ENCODE results near the gene TGFBI.

TGFBI gene

DNA sequence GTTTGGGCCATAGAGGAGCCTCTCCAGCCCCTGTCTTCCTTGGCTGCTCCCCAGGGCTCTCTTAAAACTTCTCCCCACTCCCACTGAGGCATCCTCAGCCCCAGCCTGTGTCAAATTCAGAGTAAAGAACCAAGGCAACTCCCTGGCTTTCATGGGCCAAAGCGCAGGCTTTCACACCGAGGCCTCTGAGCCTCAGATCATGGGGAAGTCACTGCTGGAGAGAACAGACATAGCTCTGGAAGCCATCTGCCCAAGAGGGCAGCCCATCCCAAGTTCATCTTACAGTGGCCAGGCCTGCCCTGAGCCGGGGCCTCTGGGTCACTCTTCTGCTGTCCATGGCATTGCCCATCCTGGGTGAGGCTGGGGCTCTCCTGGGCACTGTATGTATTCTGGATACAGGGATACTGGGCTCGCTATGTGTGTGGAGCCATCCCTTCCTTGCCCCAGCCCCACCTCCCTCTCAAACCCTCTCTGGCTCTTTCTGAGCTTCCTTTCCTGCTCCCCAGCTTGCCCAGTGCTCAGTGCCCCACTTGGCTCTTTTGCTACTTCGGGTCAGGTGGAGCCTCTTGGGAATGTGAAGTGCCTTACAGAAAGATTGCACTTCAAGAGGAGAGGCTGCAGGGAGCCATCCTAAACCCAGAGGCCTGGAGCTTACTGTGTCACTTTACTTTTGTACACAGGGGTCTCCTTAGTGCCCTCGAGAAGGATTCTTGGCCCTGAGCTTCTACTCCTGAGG is 33.0 kb downstream of the TGFBI start:
- H3K27ac ChIP-seq (ENCODE audit: low read depth, low read length) = no peak overlapping the region

DNA sequence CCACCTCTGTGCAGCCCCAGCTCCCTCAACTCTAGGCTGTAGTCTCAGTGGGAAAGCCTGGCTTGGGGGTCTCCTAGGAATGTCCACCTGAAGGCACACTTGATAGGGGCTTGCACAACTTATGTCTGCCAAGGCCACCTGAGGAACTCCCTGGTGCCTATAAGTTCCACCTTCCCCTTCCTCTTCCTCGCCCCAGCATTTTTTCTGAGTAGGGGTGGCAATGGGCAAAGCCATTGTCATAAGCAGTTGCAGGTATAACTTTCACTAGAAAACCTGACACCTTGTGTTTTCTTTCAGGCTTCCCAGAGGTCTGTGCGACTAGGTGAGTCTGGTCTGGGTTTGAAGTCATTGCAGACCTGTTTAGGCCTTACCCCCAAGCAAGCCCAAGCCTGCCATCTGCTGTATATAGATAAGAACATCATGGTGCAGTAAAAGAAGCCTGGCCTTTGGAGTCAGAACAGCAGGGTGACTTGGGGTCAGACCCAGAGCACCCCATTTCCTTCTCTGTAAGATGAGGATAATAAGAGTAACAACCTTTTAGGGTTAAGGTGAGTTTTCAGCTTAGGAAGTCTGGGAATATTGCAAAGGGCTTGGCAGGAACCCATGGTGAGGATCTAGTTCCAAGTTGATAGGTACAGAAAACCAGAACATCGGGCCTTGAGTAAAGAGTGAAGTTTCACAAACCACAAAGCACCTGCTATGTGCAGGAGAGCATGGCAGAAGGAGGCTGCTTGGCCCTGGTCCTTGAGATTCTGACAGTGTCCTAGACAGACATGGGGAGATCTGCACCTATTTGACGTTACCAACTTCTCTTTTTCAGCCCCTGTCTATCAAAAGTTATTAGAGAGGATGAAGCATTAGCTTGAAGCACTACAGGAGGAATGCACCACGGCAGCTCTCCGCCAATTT is 33.8 kb downstream of the TGFBI start:
- H3K27ac ChIP-seq (ENCODE audit: low read depth, low read length) = no peak overlapping the region
- peaks cover 2 to 6% of the 10 kb centered on the region in 2 donors for H3K4me1 ChIP-seq (ENCODE audit: control insufficient read depth in 1 of 2, insufficient read depth in 2 of 2, low read length in 2 of 2)

More for the DNA sequence above, 33.0 kb downstream of the TGFBI start:
- Histone ChIP-seq H3K4me1 (ENCODE audit: control insufficient read depth in 1 of 2, insufficient read depth in 2 of 2, low read length in 2 of 2) (peaks cover 10 to 11% of the 10 kb centered on the region in 2 donors), H3K36me3 (ENCODE audit: control insufficient read depth in 1 of 2, insufficient read depth in 2 of 2, low read length in 2 of 2) (no peaks in the 10 kb centered on the region), H3K9ac (ENCODE audit: low read depth in 1 of 2, low read length in 2 of 2) (no peak overlapping the region), H3K9me3 (ENCODE audit: control insufficient read depth in 1 of 2, low read length in 2 of 2) (no peaks in the 10 kb centered on the region), H3K4me3 (ENCODE audit: low read depth in 1 of 2, low read length in 2 of 2) (no peak overlapping the region), H3K27me3 (ENCODE audit: control insufficient read depth in 1 of 2, insufficient read depth in 2 of 2, low read length in 2 of 2) (no peaks in the 10 kb centered on the region)

GRCh38 chr5:136063778-136064465 is 35.1 kb downstream of the TGFBI start:
- H3K4me3 ChIP-seq (ENCODE audit: low read depth in 1 of 2, low read length in 2 of 2) = no peak overlapping the region
- no peak overlapping the region for H3K9ac ChIP-seq (ENCODE audit: low read depth in 1 of 2, low read length in 2 of 2)
- no peaks in the 10 kb centered on the region for H3K4me1 ChIP-seq (ENCODE audit: control insufficient read depth in 1 of 2, insufficient read depth in 2 of 2, low read length in 2 of 2)
- H3K9me3 ChIP-seq (ENCODE audit: control insufficient read depth in 1 of 2, low read length in 2 of 2) = no peaks in the 10 kb centered on the region
- H3K27me3 ChIP-seq (ENCODE audit: control insufficient read depth in 1 of 2, insufficient read depth in 2 of 2, low read length in 2 of 2) = no peaks in the 10 kb centered on the region
- H3K36me3 ChIP-seq (ENCODE audit: control insufficient read depth in 1 of 2, insufficient read depth in 2 of 2, low read length in 2 of 2) = no peaks in the 10 kb centered on the region
- no peak overlapping the region for H3K27ac ChIP-seq (ENCODE audit: low read depth, low read length)

More for the DNA sequence above, 33.8 kb downstream of the TGFBI start:
- H3K36me3 ChIP-seq (ENCODE audit: control insufficient read depth in 1 of 2, insufficient read depth in 2 of 2, low read length in 2 of 2) = no peaks in the 10 kb centered on the region
- H3K9me3 ChIP-seq (ENCODE audit: control insufficient read depth in 1 of 2, low read length in 2 of 2) = no peaks in the 10 kb centered on the region
- no peak overlapping the region for H3K9ac ChIP-seq (ENCODE audit: low read depth in 1 of 2, low read length in 2 of 2)
- H3K27me3 ChIP-seq (ENCODE audit: control insufficient read depth in 1 of 2, insufficient read depth in 2 of 2, low read length in 2 of 2) = no peaks in the 10 kb centered on the region
- no peak overlapping the region for H3K4me3 ChIP-seq (ENCODE audit: low read depth in 1 of 2, low read length in 2 of 2)

- Histone ChIP-seq H3K9ac (ENCODE audit: low read depth in 1 of 2, low read length in 2 of 2) (no peak overlapping the region), H3K9me3 (ENCODE audit: control insufficient read depth in 1 of 2, low read length in 2 of 2) (no peaks in the 10 kb centered on the region), H3K27me3 (ENCODE audit: control insufficient read depth in 1 of 2, insufficient read depth in 2 of 2, low read length in 2 of 2) (no peaks in the 10 kb centered on the region), H3K27ac (ENCODE audit: low read depth, low read length) (no peak overlapping the region), H3K36me3 (ENCODE audit: control insufficient read depth in 1 of 2, insufficient read depth in 2 of 2, low read length in 2 of 2) (no peaks in the 10 kb centered on the region), H3K4me1 (ENCODE audit: control insufficient read depth in 1 of 2, insufficient read depth in 2 of 2, low read length in 2 of 2) (no peaks in the 10 kb centered on the region), H3K4me3 (ENCODE audit: low read depth in 1 of 2, low read length in 2 of 2) (no peak overlapping the region)
Observed at GRCh38 chr5:136064510-136064909, 35.7 kb downstream of the TGFBI start.

DNA sequence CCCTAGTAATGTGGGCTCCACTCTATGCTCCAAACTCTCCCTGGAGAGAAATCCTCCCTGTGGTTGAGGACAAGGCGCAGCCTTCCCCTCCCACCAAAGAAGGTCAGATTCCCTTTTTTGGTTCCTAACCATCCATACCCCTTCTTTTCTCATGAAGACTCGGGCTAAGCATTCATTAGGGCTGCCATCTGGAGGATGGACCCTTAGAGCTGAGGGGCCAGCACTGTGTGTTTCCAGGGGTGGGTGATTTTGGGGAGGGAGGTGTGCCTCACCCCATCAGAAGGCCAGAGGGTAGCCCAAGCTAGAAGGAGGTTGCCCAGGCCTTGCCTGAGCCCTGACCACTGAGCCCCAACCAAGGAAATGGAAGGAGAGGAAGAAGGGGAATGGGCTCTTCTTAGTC is 36.8 kb downstream of the TGFBI start:
- Histone ChIP-seq H3K4me1 (ENCODE audit: control insufficient read depth in 1 of 2, insufficient read depth in 2 of 2, low read length in 2 of 2) (no peaks in the 10 kb centered on the region), H3K27ac (ENCODE audit: low read depth, low read length) (no peak overlapping the region)

DNA sequence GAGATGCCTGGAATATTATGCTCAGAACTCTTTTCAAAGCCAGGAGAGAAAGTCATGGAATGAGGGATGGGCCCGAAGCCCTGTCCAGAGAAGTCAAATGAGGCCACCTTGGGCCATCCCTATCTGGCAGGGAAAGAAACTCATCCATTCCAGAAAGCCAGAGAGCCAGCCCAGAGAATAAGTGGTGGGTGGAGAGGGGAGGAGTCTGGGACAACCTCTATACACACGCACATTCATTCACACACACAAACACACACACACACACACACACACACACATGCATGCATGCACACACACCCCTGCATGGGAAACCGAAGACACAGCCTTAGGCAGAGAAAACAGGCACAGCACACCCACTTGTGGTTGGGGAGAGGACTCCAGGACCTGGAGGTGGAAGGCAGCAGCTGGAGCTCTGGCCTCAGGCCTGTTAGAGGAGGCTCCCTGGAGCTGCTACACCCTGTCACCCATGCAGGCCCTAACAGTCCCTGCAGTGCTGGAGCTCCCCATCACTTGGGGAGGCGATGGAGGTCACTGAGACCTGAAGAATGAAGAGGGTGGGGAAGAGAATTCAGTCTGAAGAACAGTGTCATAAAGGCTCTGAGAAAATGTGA is 38.0 kb downstream of the TGFBI start:
- Histone ChIP-seq H3K27me3 (ENCODE audit: control insufficient read depth in 1 of 2, insufficient read depth in 2 of 2, low read length in 2 of 2) (no peaks in the 10 kb centered on the region), H3K9me3 (ENCODE audit: control insufficient read depth in 1 of 2, low read length in 2 of 2) (no peaks in the 10 kb centered on the region), H3K9ac (ENCODE audit: low read depth in 1 of 2, low read length in 2 of 2) (no peak overlapping the region), H3K27ac (ENCODE audit: low read depth, low read length) (no peak overlapping the region), H3K4me3 (ENCODE audit: low read depth in 1 of 2, low read length in 2 of 2) (no peak overlapping the region), H3K36me3 (ENCODE audit: control insufficient read depth in 1 of 2, insufficient read depth in 2 of 2, low read length in 2 of 2) (no peaks in the 10 kb centered on the region), H3K4me1 (ENCODE audit: control insufficient read depth in 1 of 2, insufficient read depth in 2 of 2, low read length in 2 of 2) (no peaks in the 10 kb centered on the region)

More for the DNA sequence above, 36.8 kb downstream of the TGFBI start:
- Histone ChIP-seq H3K9ac (ENCODE audit: low read depth in 1 of 2, low read length in 2 of 2) (no peak overlapping the region), H3K4me3 (ENCODE audit: low read depth in 1 of 2, low read length in 2 of 2) (no peak overlapping the region), H3K9me3 (ENCODE audit: control insufficient read depth in 1 of 2, low read length in 2 of 2) (no peaks in the 10 kb centered on the region), H3K27me3 (ENCODE audit: control insufficient read depth in 1 of 2, insufficient read depth in 2 of 2, low read length in 2 of 2) (no peaks in the 10 kb centered on the region), H3K36me3 (ENCODE audit: control insufficient read depth in 1 of 2, insufficient read depth in 2 of 2, low read length in 2 of 2) (no peaks in the 10 kb centered on the region)

- Histone ChIP-seq H3K27ac (ENCODE audit: low read depth, low read length) (no peak overlapping the region), H3K9me3 (ENCODE audit: control insufficient read depth in 1 of 2, low read length in 2 of 2) (no peaks in the 10 kb centered on the region)
Observed at GRCh38 chr5:136067422-136067821, 38.6 kb downstream of the TGFBI start.

DNA sequence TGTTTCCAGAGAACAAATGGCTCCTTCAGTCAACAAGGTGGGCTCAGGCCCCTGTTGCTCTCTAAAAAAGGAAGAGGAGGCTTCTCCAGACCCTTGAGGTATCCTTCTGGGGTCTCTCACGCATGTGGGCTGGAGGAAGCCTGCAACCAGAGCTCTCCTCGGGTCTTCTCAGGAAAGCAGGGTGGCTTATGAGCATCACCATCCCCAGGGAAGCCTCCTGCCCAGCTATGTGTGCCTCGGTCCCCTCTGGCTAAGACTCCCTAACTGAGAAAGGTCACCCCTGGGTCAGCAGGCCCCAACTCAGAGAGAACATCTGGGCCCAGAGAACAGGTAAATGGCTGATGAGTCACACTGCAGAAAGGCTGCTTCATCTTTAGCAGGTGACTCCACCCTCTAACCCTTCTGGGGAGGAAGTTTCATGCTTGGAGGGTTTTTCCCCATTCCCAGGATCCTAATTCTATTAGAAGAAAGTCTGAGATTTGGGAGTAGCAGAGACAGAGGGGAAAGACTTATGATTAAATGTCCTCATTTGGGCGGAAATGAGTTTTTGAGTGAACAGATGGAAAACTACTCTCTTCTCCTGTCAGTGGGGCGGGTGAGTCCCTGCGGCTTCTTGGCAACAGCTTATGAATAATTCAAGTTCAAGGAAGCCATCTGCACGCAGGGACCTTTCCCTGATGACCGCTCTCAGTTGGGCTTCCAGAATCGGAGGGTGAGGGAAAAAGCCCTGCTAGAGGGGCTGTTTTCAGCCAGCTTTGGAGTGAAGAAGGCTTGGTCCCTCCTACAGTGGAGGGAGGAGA is 41.9 kb downstream of the TGFBI start:
- Histone ChIP-seq H3K4me3 (ENCODE audit: low read depth in 1 of 2, low read length in 2 of 2) (no peak overlapping the region), H3K27me3 (ENCODE audit: control insufficient read depth in 1 of 2, insufficient read depth in 2 of 2, low read length in 2 of 2) (no peaks in the 10 kb centered on the region), H3K9ac (ENCODE audit: low read depth in 1 of 2, low read length in 2 of 2) (no peak overlapping the region), H3K4me1 (ENCODE audit: control insufficient read depth in 1 of 2, insufficient read depth in 2 of 2, low read length in 2 of 2) (no peaks in the 10 kb centered on the region), H3K9me3 (ENCODE audit: control insufficient read depth in 1 of 2, low read length in 2 of 2) (no peaks in the 10 kb centered on the region), H3K36me3 (ENCODE audit: control insufficient read depth in 1 of 2, insufficient read depth in 2 of 2, low read length in 2 of 2) (no peaks in the 10 kb centered on the region), H3K27ac (ENCODE audit: low read depth, low read length) (no peak overlapping the region)

More at GRCh38 chr5:136067422-136067821, 38.6 kb downstream of the TGFBI start:
- Histone ChIP-seq H3K27me3 (ENCODE audit: control insufficient read depth in 1 of 2, insufficient read depth in 2 of 2, low read length in 2 of 2) (no peaks in the 10 kb centered on the region), H3K9ac (ENCODE audit: low read depth in 1 of 2, low read length in 2 of 2) (no peak overlapping the region), H3K36me3 (ENCODE audit: control insufficient read depth in 1 of 2, insufficient read depth in 2 of 2, low read length in 2 of 2) (no peaks in the 10 kb centered on the region), H3K4me3 (ENCODE audit: low read depth in 1 of 2, low read length in 2 of 2) (no peak overlapping the region), H3K4me1 (ENCODE audit: control insufficient read depth in 1 of 2, insufficient read depth in 2 of 2, low read length in 2 of 2) (no peaks in the 10 kb centered on the region)

DNA sequence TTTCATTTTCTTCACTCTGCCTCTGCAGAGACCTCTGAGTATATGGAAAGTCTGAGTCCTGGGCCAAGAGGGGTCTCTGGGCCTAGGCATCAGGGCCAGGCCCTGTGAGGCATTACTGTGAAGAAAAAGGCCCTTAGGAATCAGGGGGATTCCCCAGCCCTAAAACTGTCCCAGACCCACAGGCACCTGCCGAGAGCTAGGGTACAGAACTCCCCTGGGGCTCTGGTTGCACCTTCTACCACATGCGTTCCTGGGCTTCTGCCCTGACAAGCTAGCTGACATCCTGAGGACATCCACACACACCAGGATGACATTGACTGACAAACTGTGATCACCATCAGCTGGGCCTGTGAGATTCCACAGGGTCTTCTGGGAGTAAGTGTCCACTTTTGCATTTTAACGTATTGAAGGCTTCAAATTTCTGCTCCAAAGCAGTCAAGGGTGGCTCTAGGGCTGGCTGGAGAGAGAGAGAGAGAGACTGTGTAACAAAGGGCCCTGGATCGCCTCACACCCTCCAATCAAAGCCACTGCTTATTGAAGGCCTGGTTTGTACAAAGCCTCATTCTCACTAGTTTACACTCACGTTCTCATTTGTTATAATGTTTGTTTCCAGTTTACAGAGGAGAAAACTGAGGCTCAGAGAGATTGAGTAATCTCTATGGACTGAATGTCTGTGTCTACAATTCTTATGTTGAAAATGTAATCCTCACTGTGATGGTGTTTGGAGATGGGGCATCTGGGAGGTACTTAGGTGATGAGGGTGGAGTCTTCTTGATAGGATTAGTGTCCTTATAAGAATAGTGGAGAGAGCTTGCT is 45.1 kb downstream of the TGFBI start:
- no peak overlapping the region for H3K9ac ChIP-seq (ENCODE audit: low read depth in 1 of 2, low read length in 2 of 2)
- H3K36me3 ChIP-seq (ENCODE audit: control insufficient read depth in 1 of 2, insufficient read depth in 2 of 2, low read length in 2 of 2) = no peaks in the 10 kb centered on the region
- no peak overlapping the region for H3K4me3 ChIP-seq (ENCODE audit: low read depth in 1 of 2, low read length in 2 of 2)
- no peak overlapping the region for H3K27ac ChIP-seq (ENCODE audit: low read depth, low read length)
- H3K4me1 ChIP-seq (ENCODE audit: control insufficient read depth in 1 of 2, insufficient read depth in 2 of 2, low read length in 2 of 2) = no peaks in the 10 kb centered on the region
- H3K9me3 ChIP-seq (ENCODE audit: control insufficient read depth in 1 of 2, low read length in 2 of 2) = no peaks in the 10 kb centered on the region
- no peaks in the 10 kb centered on the region for H3K27me3 ChIP-seq (ENCODE audit: control insufficient read depth in 1 of 2, insufficient read depth in 2 of 2, low read length in 2 of 2)
